Lower leg skin (tissue), 3 donors: Measurements from ENCODE around the gene ZNF274.

Experiments used
- CTCF ChIP-seq, 3 donors: fragments of 450-650 bp; IDR thresholded peaks; one replicate each; pipeline ENCODE4 v1.5.1; 2016; ENCODE audit warnings: antibody characterized with exemption in 3 of 3, mild to moderate bottlenecking in 3 of 3, moderate library complexity in 2 of 3
- POLR2A ChIP-seq, 2 donors: fragments of 450-650 bp; IDR thresholded peaks; one replicate each; pipeline ENCODE4 v1.6.1; 2016 to 2017; ENCODE audit warnings: antibody characterized with exemption in 2 of 2, mild to moderate bottlenecking in 1 of 2, moderate library complexity in 1 of 2

DNA sequence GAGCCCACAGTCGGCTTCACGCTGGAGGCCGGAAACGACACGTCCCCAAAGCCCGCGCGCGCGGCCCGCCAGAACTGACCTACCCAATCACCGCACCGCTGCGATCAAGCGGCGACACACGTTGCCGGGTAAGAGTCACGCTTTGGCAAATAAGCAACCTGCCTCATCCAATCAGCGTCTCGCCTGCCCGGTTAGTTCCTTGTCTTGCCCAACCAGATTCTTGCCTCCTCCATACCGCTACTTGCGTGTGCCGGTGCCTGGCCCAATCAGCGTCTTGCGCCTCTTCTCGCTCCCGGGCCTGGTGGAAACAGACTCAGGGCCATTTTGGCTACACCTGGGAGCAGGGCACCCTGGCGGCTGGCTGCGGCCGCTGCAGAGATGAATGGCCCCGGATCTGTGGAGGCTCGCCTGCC lies 34.2 kb downstream of the ZNF274 start:
- no peak for TF ChIP-seq CTCF (IDR thresholded peaks at IDR 0.05)
- TF ChIP-seq POLR2A (IDR thresholded peaks at IDR 0.05), result no peak
